Measurements from ENCODE around the gene FGD4.
A peak's percentile ranks its signal among the peaks of the same experiment; 100 is the strongest.

The FGD4 gene

GRCh38 chr12:32587581-32588495 is 188.5 kb downstream of the FGD4 start:
- no peak for TF ChIP-seq CTCF (IDR thresholded peaks at IDR 0.05; ENCODE audit: insufficient read depth, low read length, poor library complexity, severe bottlenecking)
- Histone ChIP-seq H3K27me3 (replicated peaks; ENCODE audit: control insufficient read depth, insufficient read depth, low read length) (no peaks in the 10 kb centered on the region), H3K36me3 (ENCODE audit: control insufficient read depth, insufficient read depth, low read length) (no peaks in the 10 kb centered on the region), H3K4me3 (replicated peaks; ENCODE audit: low read depth, low read length) (no peak overlapping the region)
- DNase-seq (ENCODE audit: extremely low read depth, insufficient read length): no peak

- TF ChIP-seq CTCF (IDR thresholded peaks at IDR 0.05; ENCODE audit: insufficient read depth, low read length, poor library complexity, severe bottlenecking): no peak
- H3K4me3 ChIP-seq (replicated peaks; ENCODE audit: low read depth, low read length): no peak overlapping the region
- DNase-seq (ENCODE audit: extremely low read depth, insufficient read length): no peak
- H3K27me3 ChIP-seq (replicated peaks; ENCODE audit: control insufficient read depth, insufficient read depth, low read length): no peaks in the 10 kb centered on the region
- H3K36me3 ChIP-seq (ENCODE audit: control insufficient read depth, insufficient read depth, low read length): no peaks in the 10 kb centered on the region
These were observed 189.2 kb downstream of the FGD4 start for GRCh38 chr12:32588604-32589003.

- no peak for TF ChIP-seq CTCF (IDR thresholded peaks at IDR 0.05; ENCODE audit: insufficient read depth, low read length, poor library complexity, severe bottlenecking)
These were observed 190.0 kb downstream of the FGD4 start for GRCh38 chr12:32589165-32589865.

GRCh38 chr12:32595251-32595650 is 195.9 kb downstream of the FGD4 start:
- no peaks in the 10 kb centered on the region for H3K27me3 ChIP-seq (replicated peaks; ENCODE audit: control insufficient read depth, insufficient read depth, low read length)
- no peak for DNase-seq (ENCODE audit: extremely low read depth, insufficient read length)
- TF ChIP-seq CTCF (IDR thresholded peaks at IDR 0.05; ENCODE audit: insufficient read depth, low read length, poor library complexity, severe bottlenecking): no peak
- no peaks in the 10 kb centered on the region for H3K36me3 ChIP-seq (ENCODE audit: control insufficient read depth, insufficient read depth, low read length)
- no peak overlapping the region for H3K4me3 ChIP-seq (replicated peaks; ENCODE audit: low read depth, low read length)

More at GRCh38 chr12:32589165-32589865, 190.0 kb downstream of the FGD4 start:
- H3K27me3 ChIP-seq (replicated peaks; ENCODE audit: control insufficient read depth, insufficient read depth, low read length): no peaks in the 10 kb centered on the region
- H3K4me3 ChIP-seq (replicated peaks; ENCODE audit: low read depth, low read length): no peak overlapping the region
- DNase-seq (ENCODE audit: extremely low read depth, insufficient read length): peak; percentile 20
- no peaks in the 10 kb centered on the region for H3K36me3 ChIP-seq (ENCODE audit: control insufficient read depth, insufficient read depth, low read length)

GRCh38 chr12:32596030-32596429 is 196.7 kb downstream of the FGD4 start:
- no peak for TF ChIP-seq CTCF (IDR thresholded peaks at IDR 0.05; ENCODE audit: insufficient read depth, low read length, poor library complexity, severe bottlenecking)
- no peak for DNase-seq (ENCODE audit: extremely low read depth, insufficient read length)
- Histone ChIP-seq H3K27me3 (replicated peaks; ENCODE audit: control insufficient read depth, insufficient read depth, low read length) (no peaks in the 10 kb centered on the region), H3K4me3 (replicated peaks; ENCODE audit: low read depth, low read length) (no peak overlapping the region), H3K36me3 (ENCODE audit: control insufficient read depth, insufficient read depth, low read length) (no peaks in the 10 kb centered on the region)
